GM18868 (cell line): ENCODE results near the gene FIGNL1.

Experiments
- ATAC-seq: cut with Tn5 transposase; IDR thresholded peaks from one replicate; pipeline ENCODE4 v1.9.1; 2021; ENCODE audit warnings: mild to moderate bottlenecking, moderate library complexity; ENCODE audit not compliant: unreplicated experiment

The FIGNL1 gene, protein sequence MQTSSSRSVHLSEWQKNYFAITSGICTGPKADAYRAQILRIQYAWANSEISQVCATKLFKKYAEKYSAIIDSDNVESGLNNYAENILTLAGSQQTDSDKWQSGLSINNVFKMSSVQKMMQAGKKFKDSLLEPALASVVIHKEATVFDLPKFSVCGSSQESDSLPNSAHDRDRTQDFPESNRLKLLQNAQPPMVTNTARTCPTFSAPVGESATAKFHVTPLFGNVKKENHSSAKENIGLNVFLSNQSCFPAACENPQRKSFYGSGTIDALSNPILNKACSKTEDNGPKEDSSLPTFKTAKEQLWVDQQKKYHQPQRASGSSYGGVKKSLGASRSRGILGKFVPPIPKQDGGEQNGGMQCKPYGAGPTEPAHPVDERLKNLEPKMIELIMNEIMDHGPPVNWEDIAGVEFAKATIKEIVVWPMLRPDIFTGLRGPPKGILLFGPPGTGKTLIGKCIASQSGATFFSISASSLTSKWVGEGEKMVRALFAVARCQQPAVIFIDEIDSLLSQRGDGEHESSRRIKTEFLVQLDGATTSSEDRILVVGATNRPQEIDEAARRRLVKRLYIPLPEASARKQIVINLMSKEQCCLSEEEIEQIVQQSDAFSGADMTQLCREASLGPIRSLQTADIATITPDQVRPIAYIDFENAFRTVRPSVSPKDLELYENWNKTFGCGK

DNA sequence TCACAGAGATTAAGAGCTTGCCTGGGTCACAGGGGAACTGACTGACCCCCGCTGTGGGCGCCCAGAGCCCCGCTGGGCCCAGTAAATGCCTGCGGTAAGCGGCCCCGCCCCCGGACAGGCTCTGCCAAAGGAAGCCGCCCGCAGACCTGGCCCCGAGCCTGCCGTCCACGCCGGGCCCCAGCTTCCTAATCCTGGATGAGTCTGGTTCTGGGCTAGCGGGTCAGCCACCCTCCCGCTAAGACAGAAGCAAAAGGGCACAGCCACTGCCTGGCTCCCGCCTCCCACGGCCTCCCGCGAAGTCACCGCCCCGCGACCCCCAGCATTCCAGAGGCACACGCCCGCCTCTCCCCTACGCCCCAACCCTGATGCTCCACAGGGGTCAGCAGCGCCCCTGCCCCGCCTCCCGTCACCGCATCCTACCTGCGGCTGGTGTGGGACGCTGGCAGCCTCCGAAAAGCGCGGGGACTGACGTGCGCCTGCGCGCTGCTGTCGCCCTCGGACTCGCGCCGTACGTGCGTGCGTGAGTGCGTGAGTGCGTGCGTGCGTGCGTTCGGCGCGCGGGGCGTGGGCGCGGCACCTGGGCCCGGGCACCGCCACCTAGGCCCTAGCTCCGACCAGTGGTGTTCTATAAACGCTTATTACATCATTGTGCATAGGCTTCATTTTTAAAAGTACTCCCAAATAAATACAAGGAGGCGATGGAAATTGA, at the start of gene FIGNL1:
Gene FIGNL1, minus strand, starts transcription at position 470 of the 709 bp plus-strand sequence. CDS start 3,063 bp downstream, outside the sequence.
- ATAC-seq, result peak; percentile 85

DNA sequence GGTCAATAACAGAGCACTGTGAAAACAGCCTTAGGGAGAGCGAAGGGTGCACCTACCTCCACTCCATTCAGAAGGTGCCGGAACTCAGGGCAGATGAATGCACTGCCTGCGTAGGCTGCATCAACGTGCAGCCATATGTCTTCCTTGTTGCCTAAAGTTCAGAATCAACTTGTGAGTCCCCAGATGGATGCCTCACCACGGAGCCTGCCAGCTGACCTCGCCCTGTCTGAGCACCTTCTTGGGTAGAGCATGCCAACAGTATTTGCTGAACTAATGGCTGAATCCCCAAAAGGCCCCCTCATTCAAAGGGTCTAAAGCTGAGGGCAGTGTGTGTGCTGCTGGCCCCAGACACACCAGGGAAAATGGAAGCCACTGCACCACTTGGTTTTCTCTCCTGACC, 48.9 kb upstream of the FIGNL1 start:
- no peak for ATAC-seq

DNA sequence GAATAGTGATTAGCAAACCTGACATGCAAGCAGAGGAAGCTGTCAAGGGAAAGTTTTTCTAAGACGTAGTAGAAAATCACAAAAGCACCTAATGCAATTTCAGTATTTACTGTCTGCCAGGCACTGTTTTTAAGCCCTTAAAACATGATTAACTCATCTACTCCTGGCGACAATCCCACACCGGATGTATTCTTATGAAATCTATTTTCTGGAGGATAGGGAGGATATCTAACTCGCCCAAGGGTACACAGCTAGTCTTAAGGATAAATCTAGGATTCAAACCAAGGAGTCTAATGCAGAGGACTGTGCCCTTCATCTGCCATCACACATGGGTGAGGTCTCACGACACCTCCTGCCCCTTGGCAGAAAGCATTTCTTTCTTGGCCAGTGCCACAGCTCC, 47.8 kb upstream of the FIGNL1 start:
- ATAC-seq, result no peak

DNA sequence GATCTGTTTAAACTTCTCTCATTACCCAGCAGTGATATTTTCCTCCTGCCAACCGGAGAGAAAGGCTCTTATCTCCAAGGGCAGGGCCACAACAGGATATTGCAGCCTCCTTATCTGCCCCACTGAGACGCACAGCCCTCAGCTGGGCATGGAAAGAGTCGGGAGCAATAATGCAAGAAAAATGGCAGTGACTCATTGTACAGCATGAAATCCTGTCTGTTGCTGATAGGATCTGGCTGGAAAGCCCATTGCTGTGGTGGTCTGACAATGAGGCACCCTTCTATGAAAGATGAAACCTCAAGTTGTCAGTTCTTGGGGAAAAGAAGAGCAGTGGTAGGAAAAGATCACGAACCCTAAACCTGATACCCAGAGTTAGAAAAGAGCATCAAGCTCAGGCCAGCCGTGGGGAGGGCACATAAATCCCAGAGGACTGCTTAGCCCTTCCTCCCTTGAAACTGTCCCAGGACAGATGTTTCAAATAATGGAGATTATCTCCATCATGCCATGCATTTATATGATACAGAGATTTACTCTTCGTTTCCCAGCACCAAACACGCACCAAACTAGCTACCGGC, 47.0 kb upstream of the FIGNL1 start:
- no peak for ATAC-seq

DNA sequence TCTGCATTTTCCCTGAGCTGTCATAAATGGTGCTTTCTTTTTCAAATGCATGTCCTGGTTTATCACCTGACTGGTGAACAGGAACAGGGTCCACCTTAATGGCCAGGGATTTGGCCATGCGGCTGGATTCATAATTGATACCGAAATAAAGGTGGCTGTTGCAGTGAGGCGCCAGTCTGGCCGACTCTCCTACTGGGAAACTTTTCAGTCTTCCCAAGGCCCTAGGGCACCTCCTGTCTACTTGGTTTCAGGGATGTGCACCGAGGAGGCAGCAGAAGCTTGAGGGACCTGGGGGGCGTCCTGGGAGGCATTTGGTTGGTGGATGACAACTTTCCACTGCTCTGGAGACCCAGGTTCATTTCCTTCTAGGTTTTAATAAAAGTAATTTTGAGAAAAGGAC, 46.4 kb upstream of the FIGNL1 start:
- ATAC-seq, result no peak

DNA sequence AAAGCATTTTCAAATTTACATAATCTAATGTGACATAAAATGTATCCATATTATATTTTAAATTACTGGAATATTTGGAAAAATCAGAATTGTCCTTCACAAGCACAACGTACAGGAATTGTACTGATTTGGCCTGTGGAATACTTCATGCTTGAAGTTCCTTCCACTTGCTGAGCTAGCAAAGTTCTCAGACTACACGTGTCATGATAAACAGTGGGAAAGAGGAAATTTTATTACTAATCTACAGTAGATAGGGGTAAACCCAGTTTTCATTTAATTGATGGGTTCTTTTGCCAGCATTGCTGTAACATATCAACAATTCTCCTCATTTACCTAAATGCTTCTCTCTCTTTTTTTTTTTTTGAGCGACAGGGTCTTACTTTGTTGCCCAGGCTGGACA, 45.6 kb upstream of the FIGNL1 start:
- ATAC-seq, result no peak

DNA sequence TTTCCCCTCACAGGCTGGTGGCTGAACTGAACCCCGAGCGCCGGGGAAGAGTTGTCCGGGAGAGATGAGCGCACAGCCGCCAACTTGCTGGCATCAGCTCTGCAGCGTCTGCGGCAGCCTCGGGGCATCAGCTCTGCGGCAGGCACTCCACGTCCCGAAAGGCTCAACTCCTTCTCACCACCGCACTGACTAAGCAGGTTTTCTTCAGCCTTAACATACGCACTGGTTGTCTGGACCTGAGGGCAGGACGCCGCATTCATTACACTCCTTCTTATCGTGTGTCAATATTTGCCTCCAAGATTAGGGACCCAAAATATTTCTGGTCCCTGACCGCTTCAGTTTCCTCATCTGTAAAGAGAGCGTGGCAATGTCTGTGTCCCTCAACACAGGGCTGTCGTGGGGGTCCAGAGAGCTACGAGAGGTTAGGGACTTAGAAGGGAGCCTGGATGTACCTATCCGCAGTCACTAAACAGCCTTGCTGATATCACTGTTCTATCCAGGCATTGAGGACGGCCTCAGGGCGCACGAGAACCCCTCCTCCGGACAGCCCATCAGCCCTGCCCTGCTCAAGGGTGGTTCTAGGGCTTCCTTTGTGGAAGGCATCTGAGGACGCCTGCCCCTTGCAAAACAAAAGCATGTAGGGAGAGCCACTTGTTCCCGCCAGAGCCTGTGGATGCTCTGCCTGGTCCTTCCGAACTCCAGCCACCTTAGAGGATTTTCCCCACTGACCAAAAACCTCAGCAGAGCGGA, 42.8 kb upstream of the FIGNL1 start:
- ATAC-seq, result no peak

DNA sequence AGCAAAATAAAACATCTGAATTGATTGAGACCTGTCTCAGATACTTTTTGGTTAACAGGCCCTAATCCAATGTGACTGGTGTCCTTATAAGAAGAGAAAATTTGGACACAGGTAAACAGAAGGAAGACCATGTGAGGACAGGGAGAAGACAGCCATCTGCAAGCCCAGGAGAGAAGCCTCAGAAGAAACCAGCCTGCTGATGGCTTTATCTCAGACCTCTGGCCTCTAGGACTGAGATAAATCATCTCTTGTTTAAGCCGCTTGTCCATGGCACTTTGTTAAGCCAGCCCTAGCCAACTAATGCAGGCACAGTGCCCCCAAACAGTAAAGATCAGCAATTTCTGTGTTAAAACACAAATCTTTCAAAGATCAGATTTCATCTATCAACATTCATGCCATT, 41.8 kb upstream of the FIGNL1 start:
- ATAC-seq, result no peak

DNA sequence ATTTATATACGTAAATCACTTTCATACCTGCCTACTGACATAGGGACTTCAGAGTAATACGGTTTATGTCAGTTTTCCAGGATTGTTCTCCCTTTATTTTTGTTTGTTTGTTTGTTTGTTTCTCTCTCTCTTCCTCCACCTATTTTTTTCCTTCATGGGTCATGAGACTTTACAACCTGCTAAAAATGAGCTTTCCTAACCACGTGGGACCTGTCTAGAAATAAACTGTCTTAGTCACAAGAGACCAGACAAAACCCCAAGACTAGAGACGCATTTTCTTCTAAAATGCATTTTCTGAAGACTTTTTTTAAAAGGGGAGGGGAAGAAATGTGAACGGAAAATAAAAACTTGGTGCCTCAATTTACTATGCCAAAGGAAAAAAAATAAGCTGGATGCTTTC, 41.1 kb upstream of the FIGNL1 start:
- ATAC-seq, result no peak

DNA sequence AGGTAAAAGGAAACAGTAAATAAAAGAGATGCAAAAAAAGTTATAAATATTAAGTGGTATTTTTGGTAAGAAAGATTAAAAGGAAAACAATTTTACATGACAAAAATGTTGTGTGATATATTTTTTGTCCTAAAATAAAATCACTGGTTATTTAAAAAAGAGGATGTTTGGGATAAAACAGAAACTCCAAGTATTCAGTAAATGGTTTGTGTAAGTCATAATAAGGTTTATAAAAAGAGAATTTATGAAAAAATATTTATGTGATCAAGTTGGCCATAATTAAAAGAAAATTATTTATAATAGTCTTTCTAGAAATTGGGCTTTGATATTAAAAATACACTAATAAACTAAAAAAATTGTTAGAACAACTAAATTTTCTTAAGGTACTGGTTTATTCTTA, 38.2 kb upstream of the FIGNL1 start:
- ATAC-seq, result no peak

DNA sequence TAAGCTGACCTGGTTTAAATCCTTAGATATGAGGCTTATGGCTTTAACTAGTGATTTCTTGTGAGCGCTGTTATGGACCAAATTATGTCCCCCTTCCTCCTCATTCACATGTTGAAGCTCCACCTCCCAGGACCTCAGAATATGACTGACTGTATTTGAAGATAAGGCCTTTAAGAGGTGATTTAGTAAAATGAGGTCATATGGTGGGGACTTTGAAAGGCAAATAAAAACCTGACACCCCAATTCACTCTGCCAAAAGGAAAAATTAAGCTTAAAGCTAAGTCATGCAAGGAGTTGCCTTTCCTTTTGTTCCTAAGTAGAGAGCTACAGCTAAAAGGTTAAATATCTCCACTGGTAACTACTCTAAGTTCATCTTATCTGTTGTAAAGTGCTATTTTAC, 36.4 kb upstream of the FIGNL1 start:
- ATAC-seq, result no peak

DNA sequence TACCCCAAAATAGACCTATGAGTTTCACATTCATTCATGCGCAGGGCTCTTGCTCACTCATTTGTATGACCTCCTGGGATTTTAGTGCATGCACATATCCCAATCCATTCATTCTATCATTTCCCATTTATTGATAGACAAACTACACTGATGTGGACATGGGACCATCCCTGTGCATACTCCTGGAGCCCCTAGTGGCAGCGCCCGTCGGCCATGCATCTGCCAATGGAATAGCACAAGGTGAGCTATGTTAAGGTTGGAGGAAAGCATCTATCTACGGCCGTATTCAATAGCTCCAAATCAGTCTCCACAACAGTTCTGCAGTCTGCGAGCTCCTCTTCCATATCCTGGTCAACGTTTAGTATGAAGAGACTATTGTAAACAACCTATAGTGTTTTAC, 31.7 kb upstream of the FIGNL1 start:
- ATAC-seq, result no peak

DNA sequence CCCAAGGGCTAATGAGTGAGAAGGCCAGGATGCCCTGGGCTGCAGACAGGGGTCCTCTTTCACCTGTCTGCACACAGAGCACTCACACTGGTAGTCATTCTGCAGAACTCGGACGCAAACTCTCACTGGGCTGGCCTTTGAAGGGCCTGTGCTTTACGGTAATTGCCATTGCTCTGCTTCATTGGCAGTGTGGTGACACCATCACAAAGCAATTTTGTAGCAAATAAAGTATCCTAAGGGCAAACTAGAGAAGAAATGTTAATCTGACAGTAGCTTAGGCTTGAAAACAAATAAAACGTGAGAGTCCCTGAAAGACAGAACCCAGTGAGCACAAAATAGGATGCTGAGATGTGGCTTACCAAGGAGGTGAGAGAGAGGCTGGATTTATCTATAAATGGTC, 30.6 kb upstream of the FIGNL1 start:
- ATAC-seq, result no peak

DNA sequence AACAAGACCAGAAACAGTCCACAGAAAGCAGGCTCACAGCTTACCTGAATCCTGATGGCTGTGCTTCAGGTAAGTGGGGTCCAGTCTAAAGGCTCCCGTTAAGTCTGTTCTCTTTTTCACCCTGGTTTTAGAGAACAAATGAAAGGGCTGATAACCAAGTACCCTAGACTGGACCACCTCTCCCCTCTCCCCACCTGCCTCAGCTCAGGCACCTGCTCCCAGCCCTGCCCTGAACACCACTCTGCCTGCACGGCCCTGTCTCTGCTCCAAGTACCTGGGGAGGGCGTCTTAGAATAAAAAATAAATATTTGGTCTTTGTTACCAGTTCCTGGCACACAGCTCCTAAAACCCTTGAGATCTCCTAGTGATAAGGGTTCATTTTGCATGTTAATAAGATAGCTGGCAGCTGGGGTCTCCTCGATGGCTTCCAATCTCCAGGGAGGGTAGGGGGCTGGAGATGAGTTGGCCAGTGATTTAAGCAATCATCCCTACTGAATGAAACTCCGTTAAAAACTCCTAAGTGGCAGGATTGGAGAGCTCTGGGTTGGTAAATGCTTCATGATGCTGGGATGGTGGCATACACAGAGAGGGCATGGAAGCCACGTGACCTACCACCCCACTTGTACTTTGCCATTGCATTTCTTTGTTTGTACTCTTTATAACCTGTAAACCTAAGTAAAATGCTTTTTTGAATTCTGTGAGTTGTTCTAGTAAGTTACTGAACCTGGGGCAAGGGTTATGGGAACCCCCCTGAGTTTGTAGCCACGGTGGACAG, 29.8 kb upstream of the FIGNL1 start:
- no peak for ATAC-seq

DNA sequence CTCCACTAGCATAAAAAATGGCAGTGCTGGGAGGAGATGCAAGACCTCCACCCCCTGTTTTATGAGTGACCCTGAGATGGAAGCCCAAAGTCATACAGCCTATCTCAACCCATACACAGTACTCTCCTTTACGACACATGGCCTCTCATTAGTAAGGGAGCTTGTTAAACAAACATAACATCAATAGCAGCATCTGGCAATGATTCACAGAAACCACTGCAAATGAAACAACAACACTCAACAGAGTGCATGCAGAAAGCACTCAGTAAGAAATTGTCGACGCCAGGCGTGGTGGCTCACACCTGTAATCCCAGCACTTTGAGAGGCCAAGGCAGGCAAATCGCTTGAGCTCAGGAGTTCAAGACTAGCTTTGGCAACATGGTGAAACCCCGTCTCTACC, 27.5 kb upstream of the FIGNL1 start:
- ATAC-seq, result no peak

DNA sequence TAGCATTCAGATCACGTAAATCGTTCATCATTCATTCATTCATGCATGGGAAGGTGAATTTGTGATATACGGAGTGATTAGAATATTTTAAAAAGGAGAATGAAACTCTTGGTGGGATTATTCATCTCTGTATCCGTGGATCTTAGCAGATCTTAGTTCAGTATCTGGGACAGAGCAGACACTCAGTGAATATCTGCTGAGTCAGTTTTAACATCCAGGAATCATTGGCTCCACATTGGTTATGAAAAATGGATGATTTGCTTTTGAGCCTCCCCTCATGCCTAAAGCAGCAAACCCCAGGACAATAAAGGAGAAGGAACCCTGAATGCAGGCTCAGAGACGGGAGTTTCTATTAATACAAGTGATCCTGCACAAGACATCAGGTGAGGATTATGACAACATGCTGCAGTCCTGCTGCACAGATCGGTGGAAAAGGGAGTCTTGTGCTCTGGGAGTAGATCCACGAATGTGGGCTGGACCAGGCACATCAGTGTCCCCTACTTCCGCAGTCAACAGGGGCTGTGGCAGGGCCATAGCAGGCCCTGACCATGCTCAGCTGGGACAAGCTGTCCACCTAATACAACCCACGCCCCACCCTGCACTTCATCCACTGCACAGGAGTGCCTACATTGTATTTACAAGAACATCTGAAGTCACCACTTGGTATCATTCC, 26.9 kb upstream of the FIGNL1 start:
- no peak for ATAC-seq

DNA sequence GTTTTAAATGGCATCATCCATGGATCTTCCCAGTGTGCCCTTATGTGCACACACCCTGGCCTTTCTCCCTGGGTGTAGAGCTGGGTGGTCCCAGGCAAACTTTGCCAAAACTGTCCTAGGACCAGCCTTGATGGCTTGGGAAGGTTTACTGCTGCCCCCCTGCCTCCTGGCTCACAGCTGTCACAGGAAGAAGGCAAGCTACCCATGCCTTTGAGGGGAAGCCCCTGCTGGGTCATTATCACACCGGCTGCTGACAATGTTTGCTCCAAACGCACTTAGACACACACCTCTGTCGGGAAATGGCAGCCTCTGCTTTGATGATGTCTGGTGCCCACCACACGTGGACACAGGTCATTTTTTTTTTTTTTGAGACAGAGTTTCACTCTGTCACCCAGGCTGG, 25.2 kb upstream of the FIGNL1 start:
- ATAC-seq, result peak; percentile 53

DNA sequence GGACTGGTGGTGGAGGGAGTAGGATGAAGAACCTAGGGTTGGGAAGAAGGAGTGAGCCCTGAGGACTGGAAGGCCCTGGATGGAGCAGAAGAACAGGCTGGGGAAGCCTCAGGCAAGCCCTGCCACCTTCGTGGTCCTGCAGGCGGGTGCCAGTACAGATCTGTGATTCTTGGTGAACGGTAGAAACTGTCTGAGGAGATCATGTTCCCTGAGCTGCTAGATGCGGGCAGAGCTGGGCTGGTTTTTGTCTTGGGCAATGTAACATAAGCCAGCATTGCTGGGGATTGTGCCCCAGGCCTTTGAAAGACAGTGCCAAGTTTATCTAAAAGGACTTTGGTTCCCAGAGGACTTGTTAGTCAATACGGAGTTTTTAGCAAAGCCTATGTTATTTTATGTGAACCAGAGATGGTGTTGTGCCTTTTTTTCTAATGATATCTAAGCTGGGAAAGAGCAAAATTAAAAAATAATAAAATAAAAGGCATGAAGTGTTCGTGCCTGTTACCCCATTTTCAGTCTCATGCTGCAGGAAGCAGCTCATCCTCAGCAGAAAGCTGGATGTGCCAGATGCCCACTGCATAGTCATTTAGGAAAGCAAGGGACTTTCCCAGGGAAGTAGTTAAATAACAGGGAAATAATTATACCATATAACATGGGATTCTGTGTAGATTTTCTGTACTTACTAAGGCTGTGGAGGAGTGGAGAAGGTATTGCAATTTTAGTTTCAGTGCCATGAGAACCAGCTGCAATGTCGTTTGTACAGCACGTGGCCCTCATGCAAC, 24.4 kb upstream of the FIGNL1 start:
- no peak for ATAC-seq

DNA sequence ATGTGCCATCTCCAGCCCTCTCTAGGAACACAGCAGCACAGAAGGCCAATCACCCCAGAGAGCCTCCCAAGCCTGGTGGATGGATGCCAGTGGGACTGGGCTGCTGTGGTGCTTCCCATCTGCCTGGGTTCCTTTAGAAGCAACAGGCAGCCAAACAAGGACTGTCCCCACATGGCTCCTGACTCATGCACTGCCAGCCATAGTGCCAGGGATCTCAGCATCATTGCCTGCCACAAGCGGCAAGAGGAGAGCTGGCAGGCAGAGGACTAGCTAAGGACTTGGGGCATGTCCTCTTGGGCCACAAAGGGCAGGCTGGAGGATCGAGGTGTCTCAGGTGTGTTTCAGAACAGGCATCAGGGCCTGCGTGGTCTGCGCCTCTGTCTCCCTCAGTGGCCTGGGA, 23.4 kb upstream of the FIGNL1 start:
- ATAC-seq, result no peak
